Renal cortex interstitium (tissue), 11 donors: ENCODE data around the gene CYB5D1. TPM values are rescaled to one million over a fixed set of nuclear protein-coding genes. Genes with fewer than 3 reads are reported as not detected.
A peak's percentile ranks its signal among the peaks of the same experiment; 100 is the strongest.

Experiments used
- DNase-seq, 11 donors: peaks; one replicate each; pipeline ENCODE4 v3.0.0-alpha.2; 2013; ENCODE audit warnings: low read depth in 9 of 11, low spot score in 4 of 11; ENCODE audit errors: extremely low read depth in 1 of 11
- polyA plus RNA-seq, 3 donors: library from polyadenylated mRNA; unstranded; fragments of 120-200 nt; gene quantifications; one replicate each; pipeline ENCODE4 v1.2.1, GENCODE V29; 2013; ENCODE audit not compliant: insufficient read length in 3 of 3

CYB5D1 gene
- polyA plus RNA-seq, 3 donors, result 23.4 to 29.0 (median 26.2) TPM

GRCh38 chr17:7880076-7880868 is 22.5 kb downstream of the CYB5D1 start:
- no peak for DNase-seq

GRCh38 chr17:7881276-7882054 is 23.7 kb downstream of the CYB5D1 start:
- no peak for DNase-seq

- DNase-seq, result no peak
These were observed 24.3 kb downstream of the CYB5D1 start for GRCh38 chr17:7882068-7882467.

GRCh38 chr17:7882629-7883028 is 24.8 kb downstream of the CYB5D1 start:
- no peak for DNase-seq

GRCh38 chr17:7883781-7884386 is 26.1 kb downstream of the CYB5D1 start:
- DNase-seq, result peak in 8 of 11 donors; percentile 33 to 58 (median 40)

GRCh38 chr17:7884581-7885366 is 27.0 kb downstream of the CYB5D1 start:
- no peak for DNase-seq

GRCh38 chr17:7885367-7886226 is 27.8 kb downstream of the CYB5D1 start:
- peak in 9 of 11 donors; percentile 60 to 76 (median 73) for DNase-seq

GRCh38 chr17:7886227-7887037 is 28.6 kb downstream of the CYB5D1 start:
- DNase-seq, result peak in 7 of 11 donors; percentile 32 to 47 (median 39)

GRCh38 chr17:7887038-7887481 is 29.3 kb downstream of the CYB5D1 start:
- DNase-seq, result no peak

GRCh38 chr17:7887482-7888183 is 29.8 kb downstream of the CYB5D1 start:
- DNase-seq, result peak; percentile 90 to 98 (median 95)

- DNase-seq, result peak in 3 of 11 donors; percentile 25 to 39 (median 29)
These were observed 30.5 kb downstream of the CYB5D1 start, which contains the start of gene CHD3 for GRCh38 chr17:7888184-7888920. CHD3 (plus strand) TSS chr17:7888789; CDS start chr17:7889001, 212 bp downstream.

GRCh38 chr17:7889166-7889955 is 31.6 kb downstream of the CYB5D1 start:
- peak in 9 of 11 donors; percentile 62 to 87 (median 75) for DNase-seq

GRCh38 chr17:7893187-7893880 is 35.5 kb downstream of the CYB5D1 start:
- no peak for DNase-seq

GRCh38 chr17:7894226-7894625 is 36.4 kb downstream of the CYB5D1 start:
- DNase-seq, result no peak
